ENCODE results near the gene THADA.

THADA gene

DNA sequence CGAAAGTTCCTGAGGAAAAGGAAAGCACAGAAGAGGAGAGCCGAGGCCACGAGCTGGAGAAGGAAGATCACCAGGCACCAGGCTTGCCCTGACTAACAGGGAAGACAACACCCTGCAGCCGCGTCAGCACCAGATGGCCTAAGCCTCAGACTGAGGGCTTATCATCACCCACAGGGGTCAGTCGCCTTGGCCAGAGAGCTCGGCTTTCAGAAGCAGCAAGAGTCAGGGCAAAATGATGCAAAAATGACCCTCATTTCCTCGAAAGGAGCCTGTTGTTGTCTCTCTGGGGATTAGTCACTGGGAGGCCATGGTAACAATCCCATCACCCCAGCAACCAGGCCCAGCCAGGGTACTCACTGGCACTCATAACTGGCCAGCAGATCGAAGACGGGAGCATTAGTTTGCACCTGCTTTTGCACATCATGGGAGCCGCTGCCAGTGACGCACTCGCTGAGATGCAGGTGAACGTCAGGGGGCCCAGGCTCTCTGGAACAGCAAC, 326.7 kb downstream of the THADA start:
- no peak for FAIRE-seq

DNA sequence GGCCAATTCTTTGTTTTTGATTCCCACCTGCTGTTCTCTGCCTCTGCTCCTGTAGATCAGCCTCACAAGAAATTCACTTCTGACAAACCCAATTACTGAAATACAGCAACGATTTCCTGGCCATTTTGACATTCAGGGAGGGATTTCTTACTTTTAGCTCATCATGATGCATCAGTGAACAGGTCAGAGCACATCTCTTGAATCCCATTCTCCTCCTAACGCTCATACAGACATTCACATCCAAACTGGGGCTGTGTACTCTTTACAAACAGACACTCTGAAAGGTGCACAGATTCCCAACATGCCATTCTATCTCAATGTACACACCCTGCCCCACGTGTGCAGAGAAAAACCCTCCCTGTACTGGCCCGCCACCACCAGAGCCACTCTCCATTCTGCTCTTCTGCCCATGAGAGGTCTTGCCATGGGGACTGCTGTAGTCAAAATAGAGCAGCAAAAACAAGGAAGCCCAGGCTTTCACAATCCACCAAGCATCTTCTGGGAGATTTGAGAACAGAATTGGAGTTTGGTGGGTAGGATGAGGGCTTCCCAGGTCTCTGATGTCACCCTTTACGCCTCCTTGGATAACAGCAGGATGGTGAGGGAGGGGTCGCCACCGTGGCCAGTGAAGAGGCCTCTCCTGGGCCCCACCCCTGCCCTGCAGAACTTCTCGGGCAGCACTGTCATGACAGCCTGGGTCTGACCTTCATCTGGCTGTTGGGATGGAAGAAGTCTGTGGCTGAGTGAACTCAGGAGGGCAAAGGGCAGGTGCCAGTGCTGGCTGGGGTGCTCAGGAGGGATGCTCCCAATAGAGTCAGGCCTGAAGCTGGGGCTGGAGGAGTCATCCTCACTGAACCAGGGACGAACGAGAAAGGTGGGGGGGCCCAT, 327.5 kb downstream of the THADA start:
- no peak for FAIRE-seq

DNA sequence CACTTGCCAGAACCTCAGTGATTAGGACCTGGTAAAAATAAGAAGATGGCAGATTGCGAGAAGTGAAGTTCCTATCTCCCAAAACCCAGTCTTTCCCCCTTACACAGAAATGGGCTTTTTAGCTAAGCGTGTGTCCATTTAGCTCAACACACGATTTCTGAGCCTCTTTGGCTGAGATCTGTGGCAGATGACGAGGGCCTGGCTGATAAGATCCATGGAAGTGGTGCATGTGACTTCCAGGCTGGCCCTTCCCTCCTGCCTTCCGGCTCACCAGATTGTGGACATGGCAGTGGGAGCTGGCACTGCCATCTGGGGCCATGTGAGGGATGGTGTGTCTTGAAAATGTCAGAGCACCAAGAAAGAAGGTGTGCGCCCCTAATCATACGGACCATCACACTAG, 328.5 kb downstream of the THADA start:
- FAIRE-seq: no peak

DNA sequence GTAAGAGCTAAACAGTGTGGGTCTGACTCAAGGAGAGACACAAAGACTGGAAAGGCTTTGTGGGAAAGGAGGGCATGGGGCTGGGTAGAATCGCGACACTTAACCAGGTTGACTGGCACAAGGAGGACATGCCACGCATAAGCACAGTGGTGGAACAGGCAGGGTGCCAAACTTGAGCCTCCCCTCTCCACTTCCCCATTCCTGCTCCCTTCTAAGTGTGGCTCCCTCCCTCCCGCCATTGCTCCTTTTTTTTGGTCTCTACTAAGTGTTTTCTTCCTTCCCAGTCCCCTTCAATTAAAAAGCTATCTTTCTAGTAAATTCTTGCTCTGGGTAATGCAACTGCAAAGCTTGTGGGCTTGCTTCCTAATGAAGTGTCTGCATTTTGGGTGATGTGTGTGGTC, 329.1 kb downstream of the THADA start:
- FAIRE-seq: no peak

DNA sequence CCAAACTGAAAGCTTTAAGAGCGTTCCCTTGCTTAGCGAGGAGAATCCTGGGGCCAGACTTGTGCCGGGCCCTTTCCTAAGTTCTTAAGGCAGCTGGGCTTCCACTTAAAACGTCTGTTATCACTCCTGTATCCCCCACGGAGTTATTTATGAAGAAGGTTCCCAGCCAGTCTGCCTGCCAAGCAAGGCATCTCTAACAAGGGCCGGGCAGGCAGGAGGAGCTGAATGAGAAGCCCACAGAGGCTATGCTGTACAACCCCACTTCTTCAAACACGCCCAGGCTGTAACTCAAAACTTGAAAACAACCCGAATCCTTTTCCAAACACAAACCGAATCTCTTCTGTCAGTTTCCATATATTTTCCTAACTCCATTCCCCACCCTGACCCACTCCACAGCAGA, 330.4 kb downstream of the THADA start:
- FAIRE-seq: no peak

DNA sequence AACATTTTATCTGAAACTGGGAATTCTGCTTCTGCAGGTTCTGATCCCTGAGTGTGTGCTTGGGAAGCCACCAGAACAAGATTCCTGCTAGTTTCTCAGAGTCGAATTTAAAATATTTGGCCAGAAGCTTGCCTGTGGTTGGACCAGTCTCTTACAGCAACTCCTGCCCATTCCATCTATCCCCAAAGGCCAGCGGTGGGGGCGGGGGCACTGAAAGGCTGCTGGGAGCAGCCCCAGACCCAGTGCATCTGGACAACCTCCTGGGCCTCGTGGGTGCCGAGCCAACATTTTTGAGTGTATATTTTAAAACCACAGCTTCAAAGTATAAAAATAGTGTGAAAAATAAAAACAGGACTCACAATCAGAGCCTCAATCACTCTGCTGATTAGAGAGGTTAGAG, 330.8 kb downstream of the THADA start:
- FAIRE-seq: no peak

DNA sequence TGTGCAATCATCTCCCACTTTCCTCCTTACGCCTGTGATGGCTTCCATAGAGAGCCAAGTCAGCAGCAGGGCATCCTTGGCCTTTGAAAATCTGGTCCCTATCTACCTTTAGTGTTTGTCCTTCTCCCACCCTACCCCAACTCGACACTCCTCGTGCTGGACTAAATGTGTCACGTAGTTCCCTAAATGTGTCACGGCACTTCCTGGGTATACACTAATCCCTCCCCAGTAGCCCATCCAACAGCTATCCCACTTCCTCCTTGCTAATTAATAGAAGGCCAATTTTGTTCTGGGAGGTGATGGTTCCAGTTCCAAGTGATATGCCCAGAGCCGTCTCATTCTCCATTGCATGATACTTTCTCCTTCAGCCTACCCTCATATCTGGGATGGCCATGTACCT, 332.9 kb downstream of the THADA start:
- no peak for FAIRE-seq

DNA sequence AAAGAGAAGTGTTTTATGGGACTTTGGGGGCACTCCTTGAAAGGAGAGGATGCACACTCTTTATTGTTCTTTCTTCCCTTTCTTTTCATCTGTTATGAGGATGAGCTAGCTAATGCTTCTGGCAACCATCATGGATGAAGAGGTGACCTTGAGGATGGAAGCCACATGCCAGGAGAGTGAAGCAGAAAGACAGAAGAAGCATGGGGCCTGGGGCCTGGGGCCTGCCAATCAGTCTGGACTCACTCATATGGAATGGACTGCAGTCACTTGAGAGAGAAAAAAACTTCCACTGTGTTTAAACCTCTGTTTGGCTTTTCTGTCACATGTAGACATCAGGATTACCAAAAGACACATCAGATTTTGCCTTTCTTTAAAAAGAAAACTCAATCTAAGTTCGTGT, 333.6 kb downstream of the THADA start:
- no peak for FAIRE-seq

DNA sequence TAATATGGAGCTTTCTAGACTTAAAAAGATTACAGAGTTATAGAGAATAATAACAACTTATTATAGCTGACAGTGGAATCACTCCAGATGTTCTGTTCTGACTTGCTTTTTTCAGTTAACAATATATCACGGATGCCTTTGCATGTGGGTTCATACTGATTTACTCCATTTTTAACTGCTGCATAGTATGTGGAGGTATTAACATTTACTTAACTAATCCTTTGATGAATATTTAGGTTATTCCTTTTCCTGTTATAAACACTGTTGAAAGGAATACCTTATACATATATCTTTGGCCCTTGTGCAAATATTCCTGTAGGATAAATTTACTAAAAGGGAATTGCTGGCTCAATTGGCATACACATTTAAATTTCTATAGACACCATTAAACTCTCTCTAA, 336.3 kb downstream of the THADA start:
- FAIRE-seq: no peak

DNA sequence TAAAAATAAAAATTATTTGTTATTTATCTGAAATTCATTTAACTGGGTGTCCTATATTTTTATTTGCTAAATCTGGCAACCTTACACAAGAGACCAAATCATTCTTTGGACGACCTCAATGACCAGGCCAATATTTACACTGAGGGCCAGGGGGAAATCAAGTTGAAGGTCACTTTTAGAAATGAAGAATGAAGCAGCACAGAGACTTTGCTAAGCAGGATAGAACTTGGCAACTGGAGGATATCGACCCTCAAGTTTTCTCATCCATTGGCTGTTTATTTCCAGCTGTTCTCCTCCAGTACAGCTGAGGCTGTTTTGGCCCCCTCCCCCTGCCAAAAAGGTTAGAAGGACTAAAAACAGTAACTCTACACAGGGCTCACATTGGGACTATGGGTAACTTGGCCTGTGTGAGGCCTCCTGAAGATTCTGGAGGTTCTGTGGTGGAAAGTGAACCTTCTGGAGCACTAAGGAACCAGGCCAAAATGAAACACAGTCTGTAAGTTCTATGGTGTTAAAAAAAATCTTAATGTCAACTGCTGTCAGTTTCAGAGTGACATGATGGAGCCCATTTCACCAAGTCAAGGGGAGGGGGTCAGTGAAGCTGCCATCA, 337.2 kb downstream of the THADA start:
- FAIRE-seq: no peak

DNA sequence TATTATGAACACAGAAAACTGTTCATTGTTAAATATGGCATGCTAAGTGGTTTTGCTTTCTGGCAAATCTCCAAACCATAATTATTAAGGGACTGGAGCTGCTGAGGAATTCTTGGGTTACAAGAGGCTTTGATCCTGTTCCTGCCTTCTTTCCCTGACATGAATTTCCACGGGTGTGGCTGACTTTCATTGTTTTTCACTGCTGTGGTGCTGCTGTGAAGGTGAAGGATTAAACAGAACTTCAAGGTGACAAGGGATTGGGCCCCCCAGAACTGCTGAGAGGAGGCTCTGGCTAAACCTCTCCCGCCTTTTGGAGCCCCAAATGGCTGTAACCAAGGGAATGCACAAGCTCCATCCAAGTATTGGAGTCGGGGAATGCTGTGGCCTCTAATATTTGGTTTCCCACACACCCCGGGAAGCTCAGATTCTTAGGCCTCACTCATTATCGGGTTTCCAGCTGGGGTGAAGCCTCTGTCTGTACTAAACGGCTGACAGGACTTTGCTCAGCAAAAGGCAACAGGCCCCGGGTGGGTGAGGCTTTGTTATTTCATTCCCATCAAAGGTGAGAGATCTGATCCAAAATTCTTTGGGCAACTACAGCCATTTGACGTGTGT, 340.4 kb downstream of the THADA start:
- FAIRE-seq: no peak

DNA sequence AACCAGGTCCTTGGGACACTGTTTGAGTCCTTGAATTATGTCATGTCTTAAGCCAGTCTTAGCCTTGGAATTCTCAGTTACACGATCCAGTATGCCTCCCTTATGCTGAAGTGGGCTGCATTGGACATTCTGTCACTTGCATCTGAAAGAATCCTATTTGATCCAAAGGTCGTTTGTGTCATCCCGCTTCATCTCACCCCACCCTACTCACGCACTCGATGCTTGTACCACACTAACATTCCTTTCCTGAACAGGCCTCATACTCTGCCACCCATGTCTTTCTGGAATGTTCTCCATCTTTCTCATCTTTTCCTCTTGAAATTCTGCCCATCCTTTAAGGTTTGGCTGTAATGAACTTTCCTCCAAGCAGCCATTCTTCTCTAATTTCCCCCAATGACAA, 341.5 kb downstream of the THADA start:
- no peak for FAIRE-seq

DNA sequence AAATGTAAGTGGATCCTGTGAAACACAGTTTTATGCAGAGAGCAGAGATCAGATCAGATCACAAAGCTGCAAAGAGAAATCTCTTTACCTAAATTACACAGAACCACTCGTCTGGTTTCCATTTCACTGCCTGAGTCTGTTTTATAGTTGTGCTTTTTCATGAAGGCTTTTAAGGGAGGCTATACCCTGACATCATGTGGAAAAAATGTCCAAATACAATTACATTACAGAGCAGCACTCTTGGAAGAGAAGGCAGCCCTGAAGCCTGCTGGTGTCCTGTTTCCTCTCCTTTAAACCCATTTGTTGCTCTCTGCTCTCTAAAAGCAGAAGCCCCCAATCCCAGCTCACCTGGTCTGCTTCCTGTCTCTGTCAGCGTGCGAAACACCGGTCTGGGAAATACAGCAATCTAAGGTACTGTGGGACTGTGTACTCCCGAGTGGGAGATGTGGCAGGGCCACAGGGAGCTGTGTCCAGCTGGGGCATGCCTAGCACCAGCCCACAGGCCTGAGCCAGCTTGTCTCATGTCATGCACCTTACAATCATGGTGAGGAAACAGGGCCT, 344.6 kb downstream of the THADA start:
- no peak for FAIRE-seq

DNA sequence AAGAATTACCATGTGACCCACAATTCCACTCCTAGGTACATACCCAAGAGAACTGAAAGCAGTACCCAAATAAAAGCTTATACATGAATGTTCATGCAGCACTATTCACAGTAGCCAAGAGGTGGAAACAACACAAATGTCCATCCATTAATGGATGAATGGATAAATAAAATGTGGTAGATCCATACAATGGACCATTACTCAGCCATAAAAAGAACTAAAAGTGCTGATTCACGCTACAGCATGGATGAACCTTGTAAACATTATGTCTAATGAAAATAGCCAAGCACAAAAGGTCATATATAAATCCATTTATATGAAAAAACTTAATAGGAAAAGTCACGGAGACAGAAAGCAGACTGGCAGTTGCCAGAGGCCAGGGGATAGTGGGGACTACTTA, 345.8 kb downstream of the THADA start:
- FAIRE-seq: no peak

DNA sequence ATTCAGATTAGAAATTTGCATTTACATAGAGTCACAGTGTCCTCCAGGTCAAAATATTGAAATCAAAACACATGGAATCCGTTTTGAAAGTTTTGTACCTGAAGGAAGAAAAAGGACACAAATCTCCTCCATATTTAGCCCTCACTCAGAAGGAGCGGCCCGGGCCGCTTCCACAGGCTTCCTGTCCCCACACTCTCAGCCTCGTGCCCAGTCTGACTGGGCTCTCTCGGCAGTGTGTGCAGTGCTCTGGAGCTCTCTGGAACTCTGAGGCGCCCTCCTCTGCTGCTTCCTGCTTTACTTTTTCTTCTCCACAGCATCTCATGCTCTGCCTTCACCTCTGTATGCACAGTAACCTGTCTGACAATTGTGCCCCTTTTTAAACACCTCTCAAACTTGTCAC, 347.2 kb downstream of the THADA start:
- no peak for FAIRE-seq

DNA sequence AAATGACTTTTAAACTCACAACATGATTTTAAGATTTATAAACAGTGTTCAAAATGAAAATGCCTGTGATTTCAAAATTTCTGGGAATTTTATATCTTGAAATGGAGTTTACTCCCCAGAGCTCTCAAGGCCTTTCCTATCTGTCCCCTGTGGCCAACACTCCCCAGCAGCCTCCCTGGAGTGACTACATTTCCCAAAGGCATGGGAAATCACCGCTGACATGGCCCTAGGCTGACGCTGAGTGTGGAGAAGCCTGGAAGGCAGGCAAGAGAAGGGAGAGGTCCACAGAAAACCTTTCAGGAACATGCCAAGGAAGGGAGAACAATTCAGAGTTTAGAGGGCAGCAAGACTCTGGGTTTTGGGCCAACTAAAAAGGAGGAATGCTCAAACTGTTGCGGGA, 349.2 kb downstream of the THADA start:
- FAIRE-seq: no peak

DNA sequence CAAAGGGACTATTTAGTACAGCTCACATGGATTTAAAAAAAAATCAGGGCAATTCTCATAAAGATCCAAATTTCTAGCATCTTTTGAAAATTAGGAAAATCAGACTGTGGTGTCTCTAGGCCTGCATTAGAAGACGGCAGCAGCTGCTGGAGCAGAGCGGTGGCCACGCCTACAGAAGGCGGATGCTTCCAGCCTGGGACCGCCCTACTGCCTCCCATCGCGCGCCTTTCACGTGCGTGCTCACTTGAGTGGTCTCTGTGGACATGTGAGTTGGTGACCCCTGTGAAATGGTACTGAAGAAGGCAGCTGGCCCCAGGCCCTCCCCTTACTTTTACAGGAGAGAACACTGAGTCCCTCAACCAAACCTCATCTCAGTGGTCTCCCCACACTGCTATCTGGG, 354.3 kb downstream of the THADA start:
- no peak for FAIRE-seq

DNA sequence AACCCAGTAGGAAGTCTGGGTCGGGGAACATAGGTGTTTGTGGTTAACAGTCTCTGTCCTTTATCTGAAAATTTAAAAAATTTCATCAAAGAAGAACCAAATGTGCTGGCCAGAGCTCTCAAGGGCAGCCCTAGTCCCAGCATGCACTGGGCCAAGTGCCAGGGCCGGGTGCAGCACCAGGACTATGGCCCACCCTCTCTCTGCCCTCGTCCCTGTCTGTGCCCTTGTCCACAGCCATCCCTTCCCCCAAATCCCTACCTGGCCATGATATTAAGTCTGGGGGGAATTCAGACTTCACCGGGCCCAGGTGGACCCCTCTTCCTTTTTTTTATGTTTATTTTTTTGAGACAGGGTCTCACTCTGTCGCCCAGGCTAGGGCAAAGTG, 355.1 kb downstream of the THADA start:
- no peak for FAIRE-seq

DNA sequence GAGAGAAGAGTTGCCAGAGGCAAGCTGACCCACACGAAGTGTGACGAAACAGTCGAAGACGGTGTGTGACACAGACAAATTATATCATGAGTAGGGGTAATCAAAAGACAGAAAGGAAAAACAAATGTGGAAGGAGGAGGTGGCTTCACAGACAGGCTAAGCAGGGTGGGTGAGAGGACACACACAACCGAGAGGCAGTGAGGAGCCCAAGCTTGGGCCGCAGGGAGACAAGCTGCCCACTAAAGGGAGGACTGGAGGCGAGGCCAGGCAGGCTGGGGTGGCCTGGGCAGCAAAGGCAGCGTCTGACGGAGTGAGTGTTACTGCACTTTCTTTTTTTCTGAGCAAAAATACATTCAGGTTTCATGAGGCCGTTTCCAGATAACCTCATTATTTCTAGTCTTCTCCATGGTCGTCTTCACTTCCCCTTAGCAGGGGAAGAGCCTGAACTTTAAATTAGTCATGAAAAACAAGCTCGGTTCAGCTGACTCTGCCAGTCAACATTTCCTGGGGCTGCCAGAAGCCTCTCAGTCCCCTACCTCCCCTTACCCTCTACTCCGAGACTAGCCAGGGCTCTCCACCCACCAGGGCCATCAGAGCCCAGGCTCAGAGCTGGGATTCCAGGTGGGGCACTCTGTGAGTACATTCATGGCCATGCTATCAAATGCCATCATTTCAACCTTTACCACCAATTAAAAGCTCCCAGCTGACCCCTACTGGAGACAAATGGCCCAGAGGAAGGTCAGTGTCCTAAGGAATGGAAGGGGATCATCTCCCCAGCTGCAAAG, 355.7 kb downstream of the THADA start:
- no peak for FAIRE-seq

DNA sequence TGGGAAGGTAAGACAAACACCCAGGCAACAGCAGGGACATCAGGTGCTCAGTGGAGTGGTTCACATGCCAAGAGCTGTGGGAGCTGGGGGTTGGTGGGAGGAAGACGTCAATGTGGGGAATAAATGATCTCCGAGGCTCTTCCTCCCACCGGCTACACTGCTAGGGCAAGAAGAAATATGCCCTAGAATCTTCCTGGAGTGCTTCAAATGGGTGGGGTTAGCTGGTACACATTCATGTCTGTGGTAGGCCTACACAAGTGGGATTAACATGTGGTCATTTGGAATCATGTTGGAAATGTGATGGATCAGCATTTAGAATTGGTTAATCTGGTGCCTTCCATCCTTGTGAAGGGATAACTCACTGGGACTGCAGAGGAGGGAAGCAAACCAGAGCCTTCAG, 357.0 kb downstream of the THADA start:
- FAIRE-seq: no peak

DNA sequence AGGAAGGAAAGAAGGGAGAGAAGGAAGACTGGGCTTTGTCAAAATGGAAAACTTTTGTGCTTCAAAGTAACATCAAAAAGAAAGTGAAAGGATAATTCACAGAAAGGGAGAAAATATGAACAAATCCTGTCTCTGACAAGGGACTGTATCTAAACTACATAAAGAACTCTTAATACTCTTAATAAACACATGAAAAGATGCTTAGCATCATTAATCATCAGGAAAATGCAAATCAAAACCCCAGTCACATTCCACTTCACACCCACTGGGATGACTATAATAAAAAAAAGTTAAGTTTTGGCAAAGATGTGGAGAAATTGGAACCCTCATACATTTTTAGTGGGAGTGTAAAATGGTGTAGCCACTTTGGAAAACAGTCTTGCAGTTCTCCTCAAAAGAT, 357.7 kb downstream of the THADA start:
- no peak for FAIRE-seq

DNA sequence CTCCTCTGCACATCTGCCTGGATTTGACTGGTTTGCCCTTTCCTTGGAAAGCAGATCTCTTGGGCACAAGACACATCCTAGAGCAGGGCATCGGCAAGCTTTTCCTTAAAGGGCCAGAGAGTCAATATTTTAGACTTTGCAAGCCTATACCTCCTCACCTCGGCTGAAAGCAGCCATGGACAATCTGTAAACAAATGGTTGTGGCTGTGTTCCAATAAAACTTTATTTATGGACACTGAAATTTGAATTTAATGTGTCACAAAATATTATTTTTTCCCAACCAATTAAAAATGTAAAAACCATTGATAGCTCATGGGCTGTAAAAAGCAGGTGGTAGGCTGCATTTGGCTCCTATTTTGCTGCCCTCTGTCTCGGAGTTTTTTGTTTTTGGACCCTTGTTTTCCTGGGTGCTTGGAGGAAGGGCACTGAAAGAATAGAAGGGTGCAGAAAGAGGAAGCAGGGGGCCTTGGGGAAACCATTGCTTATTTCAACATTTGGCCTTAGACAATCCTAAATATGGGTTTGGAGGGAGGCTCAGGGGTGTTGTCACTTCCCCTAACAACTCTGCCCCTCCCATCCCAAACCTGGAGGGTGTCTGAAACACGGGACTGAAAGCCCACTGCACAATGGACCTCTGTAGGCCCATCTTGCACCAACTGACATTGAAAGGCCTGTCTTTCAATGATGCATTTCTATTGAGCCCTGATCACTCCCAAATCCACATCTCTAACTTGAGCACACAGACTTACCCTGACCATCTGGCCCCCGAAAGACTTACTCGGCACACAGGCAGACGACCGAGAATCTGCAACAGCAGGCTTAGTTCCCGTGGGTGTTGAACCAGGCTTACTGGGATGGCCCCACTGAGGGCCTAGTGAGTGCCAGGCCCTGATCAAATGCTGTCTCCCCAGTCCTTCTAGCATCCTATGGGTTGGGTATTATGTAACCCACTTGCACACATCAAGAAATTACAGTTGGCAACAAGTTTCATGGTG, 362.3 kb downstream of the THADA start:
- no peak for FAIRE-seq
